ENCODE measurements around the gene DNAJC5G.

The DNAJC5G gene

DNA sequence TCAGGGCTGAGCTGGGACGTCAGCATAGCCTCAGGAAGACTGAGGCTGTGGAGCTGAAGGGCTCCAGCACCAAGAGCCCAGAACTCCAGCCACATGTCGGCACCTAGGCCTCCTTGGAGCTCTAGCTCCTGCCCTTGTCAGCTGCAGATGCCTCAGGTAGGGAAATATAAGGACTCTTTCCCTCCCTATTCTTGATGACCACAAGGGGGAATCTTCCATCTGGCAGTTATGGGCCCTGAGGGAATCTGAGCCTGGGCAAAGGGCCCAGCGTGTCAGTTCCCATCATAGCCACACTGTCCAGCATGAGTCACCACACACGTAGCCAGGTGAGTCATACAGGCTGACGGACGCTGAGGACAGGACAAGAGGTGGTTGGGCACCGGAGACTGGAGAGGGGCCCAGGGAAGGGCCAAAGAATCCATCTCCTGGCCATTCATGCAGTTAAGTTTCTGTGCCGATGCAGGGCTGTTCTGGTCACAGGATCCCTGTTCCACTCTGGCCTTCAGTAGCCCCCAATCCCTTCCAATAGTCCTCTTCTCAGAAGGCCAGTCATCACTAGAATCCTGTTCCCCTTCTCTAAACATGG lies 45.8 kb downstream of the DNAJC5G start:
- Histone ChIP-seq H3K36me3 (replicated peaks) (no peaks in the 10 kb centered on the region), H3K4me3 (ENCODE audit: low read depth, low read length) (peak overlapping the region; percentile 16), H3K27ac (peak overlapping the region; percentile 91), H3K27me3 (replicated peaks) (no peaks in the 10 kb centered on the region)
- peak; percentile 98 for DNase-seq
- in situ Hi-C loops (cut with HindIII; ENCODE audit: low pct_ligation_motif_present, low sequenced_read_pairs) = no loop called here
- TF ChIP-seq, protein P1, sequence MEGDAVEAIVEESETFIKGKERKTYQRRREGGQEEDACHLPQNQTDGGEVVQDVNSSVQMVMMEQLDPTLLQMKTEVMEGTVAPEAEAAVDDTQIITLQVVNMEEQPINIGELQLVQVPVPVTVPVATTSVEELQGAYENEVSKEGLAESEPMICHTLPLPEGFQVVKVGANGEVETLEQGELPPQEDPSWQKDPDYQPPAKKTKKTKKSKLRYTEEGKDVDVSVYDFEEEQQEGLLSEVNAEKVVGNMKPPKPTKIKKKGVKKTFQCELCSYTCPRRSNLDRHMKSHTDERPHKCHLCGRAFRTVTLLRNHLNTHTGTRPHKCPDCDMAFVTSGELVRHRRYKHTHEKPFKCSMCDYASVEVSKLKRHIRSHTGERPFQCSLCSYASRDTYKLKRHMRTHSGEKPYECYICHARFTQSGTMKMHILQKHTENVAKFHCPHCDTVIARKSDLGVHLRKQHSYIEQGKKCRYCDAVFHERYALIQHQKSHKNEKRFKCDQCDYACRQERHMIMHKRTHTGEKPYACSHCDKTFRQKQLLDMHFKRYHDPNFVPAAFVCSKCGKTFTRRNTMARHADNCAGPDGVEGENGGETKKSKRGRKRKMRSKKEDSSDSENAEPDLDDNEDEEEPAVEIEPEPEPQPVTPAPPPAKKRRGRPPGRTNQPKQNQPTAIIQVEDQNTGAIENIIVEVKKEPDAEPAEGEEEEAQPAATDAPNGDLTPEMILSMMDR (IDR thresholded peaks at IDR 0.05; ENCODE audit: low read depth, low read length, missing control alignments) = peak; percentile 78

DNA sequence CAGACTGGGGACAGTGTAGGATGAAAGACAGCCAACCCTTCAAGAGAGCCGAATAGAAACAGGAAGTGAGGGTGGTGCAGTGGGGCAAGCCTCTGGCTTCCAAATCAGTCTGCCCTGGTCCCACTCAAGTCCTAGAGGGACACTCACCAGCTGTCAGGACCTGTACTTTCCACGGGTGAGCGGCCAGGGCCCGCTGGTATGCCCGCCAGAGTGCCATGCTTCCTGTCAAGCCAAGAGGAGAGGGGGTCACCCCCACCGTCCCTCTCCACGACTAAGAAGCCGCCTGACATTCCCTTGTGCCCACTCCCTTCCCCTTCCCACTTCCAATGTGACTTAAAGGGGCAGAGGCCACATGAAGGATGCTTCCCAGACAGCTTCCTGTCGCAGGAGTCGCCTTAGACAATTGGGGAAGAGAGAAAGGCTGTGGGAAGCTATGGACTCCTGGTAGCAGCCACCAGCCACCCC lies 47.1 kb downstream of the DNAJC5G start:
- in situ Hi-C loops (cut with HindIII; ENCODE audit: low pct_ligation_motif_present, low sequenced_read_pairs) = no loop called here
- no peak for DNase-seq
- peaks cover 12% of the 10 kb centered on the region for H3K36me3 ChIP-seq (replicated peaks)
- TF ChIP-seq, protein P1 (IDR thresholded peaks at IDR 0.05; ENCODE audit: low read depth, low read length, missing control alignments) = no peak
- H3K4me3 ChIP-seq (ENCODE audit: low read depth, low read length) = peak overlapping the region; percentile 92
- H3K27ac ChIP-seq = peak overlapping the region; percentile 91
- H3K27me3 ChIP-seq (replicated peaks) = no peaks in the 10 kb centered on the region

DNA sequence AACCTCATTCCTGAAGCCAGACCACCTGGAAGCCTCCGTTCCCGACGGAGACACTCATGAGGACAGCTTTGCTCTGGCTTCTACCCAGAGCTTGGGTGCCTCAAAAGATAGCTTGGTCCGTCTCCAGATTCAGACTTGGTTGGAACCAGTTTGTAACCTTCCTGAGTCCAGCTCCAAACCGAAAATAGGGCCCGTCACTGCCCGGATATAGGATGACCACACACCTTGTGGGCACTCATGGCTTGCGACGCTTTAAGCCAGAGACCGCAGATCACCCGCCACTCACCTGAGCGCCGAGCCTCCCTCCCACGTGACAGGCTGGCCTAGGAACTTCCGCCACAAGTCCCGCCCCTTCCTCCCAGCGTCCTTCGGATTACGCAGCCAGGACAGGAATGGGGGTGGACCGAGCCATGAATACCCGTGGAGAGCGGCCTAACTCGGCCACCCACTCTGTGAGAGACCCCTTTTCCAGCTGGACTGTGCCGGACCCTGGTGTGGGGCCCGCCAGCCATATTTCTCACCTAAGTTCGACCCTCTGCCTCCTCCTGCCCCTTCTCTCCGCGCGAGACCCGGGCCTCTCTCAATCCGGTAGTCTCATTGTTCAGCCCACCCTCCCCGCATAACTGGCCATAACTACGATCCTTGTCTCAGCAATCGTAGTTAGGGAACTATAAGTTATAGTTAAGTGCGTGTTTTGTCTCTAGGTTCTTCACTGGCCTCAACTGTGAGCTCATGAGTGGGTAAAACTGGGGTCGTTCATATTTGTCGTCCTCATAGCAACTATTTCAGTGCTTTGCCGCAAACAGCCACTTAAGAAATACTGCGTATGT lies 47.7 kb downstream of the DNAJC5G start, which contains the start of gene MPV17:
Gene MPV17 (minus strand): TSS at position 332 of the 830 bp plus-strand sequence. CDS start 580 bp downstream, outside the sequence.
- Histone ChIP-seq H3K27ac (peak within 1 kb of the TSS; percentile 91), H3K4me3 (ENCODE audit: low read depth, low read length) (peak within 1 kb of the TSS; percentile 92), H3K27me3 (replicated peaks) (no peaks in the 10 kb centered on the region), H3K36me3 (replicated peaks) (peaks cover 16% of the 10 kb centered on the region)
- in situ Hi-C loops (cut with HindIII; ENCODE audit: low pct_ligation_motif_present, low sequenced_read_pairs) = no loop called here
- TF ChIP-seq, protein P1 (IDR thresholded peaks at IDR 0.05; ENCODE audit: low read depth, low read length, missing control alignments) = no peak
- DNase-seq = peak; percentile 86

DNA sequence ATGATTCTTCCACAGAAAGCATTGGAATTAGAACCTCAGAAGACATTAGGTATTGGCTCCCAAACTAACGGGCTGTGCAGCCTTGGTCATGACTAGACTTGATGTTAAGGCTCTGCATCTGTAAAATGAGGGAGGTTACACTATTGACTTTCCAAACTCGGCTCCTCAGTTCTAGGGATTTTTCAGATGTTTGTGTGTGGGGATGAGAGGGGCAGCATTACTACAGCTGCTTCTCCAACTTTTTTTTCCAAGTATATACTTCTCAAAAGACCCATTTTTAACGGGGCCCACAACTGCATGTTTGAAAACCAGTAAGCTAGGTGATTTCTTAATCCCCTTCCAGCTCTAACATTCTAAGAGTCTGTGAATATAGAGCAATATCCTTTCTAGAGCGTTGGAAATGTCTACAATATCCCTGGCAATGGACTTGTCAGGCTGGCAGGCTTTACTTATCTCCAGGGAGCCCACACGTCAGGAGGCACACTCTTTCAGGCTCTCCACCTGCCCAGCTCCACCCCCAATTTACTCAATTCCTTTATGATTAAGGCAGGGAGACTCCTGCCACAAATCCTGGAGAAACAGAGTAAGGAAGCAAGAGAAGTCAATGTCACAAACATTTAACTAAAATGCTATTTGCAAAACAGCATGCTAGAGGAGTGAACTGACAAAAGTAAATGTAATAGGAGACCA lies 48.5 kb downstream of the DNAJC5G start:
- Histone ChIP-seq H3K27ac (peak overlapping the region; percentile 91), H3K36me3 (replicated peaks) (peaks cover 24% of the 10 kb centered on the region), H3K4me3 (ENCODE audit: low read depth, low read length) (peak overlapping the region; percentile 92), H3K27me3 (replicated peaks) (no peaks in the 10 kb centered on the region)
- in situ Hi-C loops (cut with HindIII; ENCODE audit: low pct_ligation_motif_present, low sequenced_read_pairs) = no loop called here
- TF ChIP-seq, protein P1 (IDR thresholded peaks at IDR 0.05; ENCODE audit: low read depth, low read length, missing control alignments) = no peak
- DNase-seq = no peak

DNA sequence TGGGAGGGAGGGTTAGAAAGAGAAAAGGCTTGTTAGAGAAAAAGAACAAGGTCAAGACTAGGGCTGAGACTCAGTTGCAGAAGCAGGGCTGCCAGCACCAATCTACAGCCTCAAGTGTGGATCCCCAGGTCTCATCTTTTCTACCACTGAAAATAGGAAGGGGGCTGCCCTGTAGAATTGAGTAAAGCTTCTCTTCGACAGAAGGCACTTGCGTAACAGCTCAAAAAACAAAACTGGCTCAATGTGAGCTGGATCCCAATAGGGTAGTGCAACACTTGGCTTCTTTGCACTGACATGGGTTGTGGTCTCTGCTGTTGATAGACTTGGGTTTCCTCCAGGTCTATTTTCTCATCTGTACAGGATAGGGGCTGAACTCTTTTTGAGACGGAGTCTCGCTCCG lies 49.5 kb downstream of the DNAJC5G start:
- Histone ChIP-seq H3K27ac (no peak overlapping the region), H3K36me3 (replicated peaks) (peaks cover 33% of the 10 kb centered on the region), H3K27me3 (replicated peaks) (no peaks in the 10 kb centered on the region), H3K4me3 (ENCODE audit: low read depth, low read length) (no peak overlapping the region)
- TF ChIP-seq, protein P1 (IDR thresholded peaks at IDR 0.05; ENCODE audit: low read depth, low read length, missing control alignments) = no peak
- DNase-seq = no peak
- in situ Hi-C loops (cut with HindIII; ENCODE audit: low pct_ligation_motif_present, low sequenced_read_pairs) = no loop called here
